Measurements from ENCODE around the gene HPCAL1.
A peak's percentile ranks its signal among the peaks of the same experiment; 100 is the strongest.

The HPCAL1 gene

DNA sequence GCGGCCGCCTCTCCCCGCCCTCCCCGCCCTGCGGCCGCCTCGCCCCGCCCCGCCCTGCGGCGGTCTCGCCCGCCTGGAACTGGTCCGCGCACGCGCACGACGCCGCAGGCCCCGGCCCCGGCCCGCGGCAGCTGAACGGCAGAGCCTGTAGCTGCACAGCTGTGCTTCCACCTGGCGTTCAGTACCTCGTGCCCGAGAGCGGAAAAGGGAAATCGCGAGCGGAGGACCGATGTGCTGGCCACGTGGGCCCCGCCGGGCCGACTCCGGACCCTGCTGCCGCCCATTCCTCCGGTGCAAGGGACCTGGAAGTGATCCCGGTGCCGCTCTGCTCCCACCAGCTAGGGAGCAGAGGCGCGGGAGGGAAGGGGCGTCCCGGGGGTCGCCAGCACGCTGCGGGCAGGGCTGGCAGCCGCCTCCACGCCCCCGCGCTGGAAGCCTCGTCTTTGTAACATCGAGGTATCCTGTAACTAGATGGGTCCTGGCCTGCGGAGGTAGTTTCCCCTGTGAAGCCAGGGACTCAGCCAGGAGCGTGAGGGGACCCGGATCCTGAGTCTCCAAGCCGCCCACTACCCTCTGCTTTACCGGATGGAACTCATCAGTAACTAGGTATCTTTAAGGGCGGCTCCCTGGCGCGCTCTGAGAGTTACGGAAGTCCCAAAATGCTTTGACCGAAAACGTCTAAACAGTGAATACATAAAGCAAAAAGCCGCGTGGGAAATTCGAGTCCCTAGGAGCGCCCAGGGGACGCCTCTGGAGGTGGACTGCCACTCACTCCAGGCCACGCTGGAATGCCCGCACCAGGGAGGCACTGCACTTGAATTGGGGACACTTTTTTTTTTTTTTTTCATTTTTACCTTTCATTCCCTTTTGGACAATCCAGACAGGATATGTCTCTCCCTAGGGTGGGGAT lies 146.1 kb downstream of the HPCAL1 start:
- Histone ChIP-seq H3K23ac (ENCODE audit: low read length) (no peak overlapping the region), H2AK5ac (ENCODE audit: low read length) (no peak overlapping the region), H3K79me1 (ENCODE audit: low read length) (peaks cover 2% of the 10 kb centered on the region), H3K4me1 (ENCODE audit: control insufficient read depth, low read depth, low read length) (peaks cover 3% of the 10 kb centered on the region), H3K4me3 (ENCODE audit: low read length) (peak overlapping the region; percentile 5), H3K27ac (ENCODE audit: low read depth, low read length) (peak overlapping the region; percentile 56), H4K8ac (ENCODE audit: low read depth, low read length) (peak overlapping the region; percentile 95), H4K5ac (ENCODE audit: low read length) (no peak overlapping the region), H3K4me2 (ENCODE audit: low read length) (peak overlapping the region; percentile 35), H3K79me2 (ENCODE audit: control insufficient read depth, insufficient read depth, low read length) (peaks cover 13% of the 10 kb centered on the region), H3K18ac (ENCODE audit: low read length) (peak overlapping the region; percentile 52), H3K56ac (ENCODE audit: low read length) (peak overlapping the region; percentile 87), H3K27me3 (ENCODE audit: insufficient read depth, low read length, poor library complexity) (no peaks in the 10 kb centered on the region), H2BK15ac (replicated peaks; ENCODE audit: low read depth) (no peak overlapping the region), H2BK5ac (ENCODE audit: low read length) (peak overlapping the region; percentile 14), H2BK120ac (ENCODE audit: low read depth, low read length) (no peak overlapping the region), H3K36me3 (ENCODE audit: control insufficient read depth, insufficient read depth, low read length) (no peaks in the 10 kb centered on the region), H3K4ac (ENCODE audit: low read depth, low read length) (peak overlapping the region; percentile 76), H3K9ac (ENCODE audit: low read length) (peak overlapping the region; percentile 79)
- peak; percentile 95 for DNase-seq
- WGBS (ENCODE audit: extremely low coverage, insufficient coverage, low lambda C conversion rate), result no CpG with 5 or more reads among the region's 73 CpGs

DNA sequence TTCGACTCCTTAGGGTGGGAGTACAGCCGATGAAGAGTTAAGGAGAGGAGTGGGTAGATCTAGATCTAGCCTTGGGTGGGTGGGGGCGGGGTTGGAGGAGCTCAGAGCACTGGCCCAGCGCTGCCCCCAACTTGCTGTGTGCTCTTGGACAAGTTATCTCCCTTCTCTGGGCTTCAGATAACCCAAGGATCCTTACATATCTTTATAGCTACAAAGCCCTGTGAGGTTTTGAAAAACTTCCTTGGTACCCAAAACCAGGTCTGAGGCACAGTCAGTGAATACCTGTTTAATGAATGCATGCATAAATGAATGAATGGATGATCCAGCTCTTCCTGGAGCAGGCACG lies 146.8 kb downstream of the HPCAL1 start:
- Histone ChIP-seq H3K4ac (ENCODE audit: low read depth, low read length) (peak overlapping the region; percentile 76), H3K79me2 (ENCODE audit: control insufficient read depth, insufficient read depth, low read length) (peaks cover 13% of the 10 kb centered on the region), H2BK15ac (replicated peaks; ENCODE audit: low read depth) (no peak overlapping the region), H4K5ac (ENCODE audit: low read length) (no peak overlapping the region), H3K9ac (ENCODE audit: low read length) (peak overlapping the region; percentile 79), H3K4me2 (ENCODE audit: low read length) (peak overlapping the region; percentile 35), H3K27me3 (ENCODE audit: insufficient read depth, low read length, poor library complexity) (no peaks in the 10 kb centered on the region), H2BK5ac (ENCODE audit: low read length) (no peak overlapping the region), H3K4me1 (ENCODE audit: control insufficient read depth, low read depth, low read length) (peaks cover 3% of the 10 kb centered on the region), H3K36me3 (ENCODE audit: control insufficient read depth, insufficient read depth, low read length) (no peaks in the 10 kb centered on the region), H3K56ac (ENCODE audit: low read length) (peak overlapping the region; percentile 87), H3K79me1 (ENCODE audit: low read length) (peaks cover 2% of the 10 kb centered on the region), H3K27ac (ENCODE audit: low read depth, low read length) (no peak overlapping the region), H4K8ac (ENCODE audit: low read depth, low read length) (no peak overlapping the region), H3K18ac (ENCODE audit: low read length) (peak overlapping the region; percentile 52), H2AK5ac (ENCODE audit: low read length) (no peak overlapping the region), H3K4me3 (ENCODE audit: low read length) (no peak overlapping the region), H3K23ac (ENCODE audit: low read length) (no peak overlapping the region), H2BK120ac (ENCODE audit: low read depth, low read length) (no peak overlapping the region)
- no CpG with 5 or more reads among the region's 5 CpGs for WGBS (ENCODE audit: extremely low coverage, insufficient coverage, low lambda C conversion rate)
- no peak for DNase-seq

DNA sequence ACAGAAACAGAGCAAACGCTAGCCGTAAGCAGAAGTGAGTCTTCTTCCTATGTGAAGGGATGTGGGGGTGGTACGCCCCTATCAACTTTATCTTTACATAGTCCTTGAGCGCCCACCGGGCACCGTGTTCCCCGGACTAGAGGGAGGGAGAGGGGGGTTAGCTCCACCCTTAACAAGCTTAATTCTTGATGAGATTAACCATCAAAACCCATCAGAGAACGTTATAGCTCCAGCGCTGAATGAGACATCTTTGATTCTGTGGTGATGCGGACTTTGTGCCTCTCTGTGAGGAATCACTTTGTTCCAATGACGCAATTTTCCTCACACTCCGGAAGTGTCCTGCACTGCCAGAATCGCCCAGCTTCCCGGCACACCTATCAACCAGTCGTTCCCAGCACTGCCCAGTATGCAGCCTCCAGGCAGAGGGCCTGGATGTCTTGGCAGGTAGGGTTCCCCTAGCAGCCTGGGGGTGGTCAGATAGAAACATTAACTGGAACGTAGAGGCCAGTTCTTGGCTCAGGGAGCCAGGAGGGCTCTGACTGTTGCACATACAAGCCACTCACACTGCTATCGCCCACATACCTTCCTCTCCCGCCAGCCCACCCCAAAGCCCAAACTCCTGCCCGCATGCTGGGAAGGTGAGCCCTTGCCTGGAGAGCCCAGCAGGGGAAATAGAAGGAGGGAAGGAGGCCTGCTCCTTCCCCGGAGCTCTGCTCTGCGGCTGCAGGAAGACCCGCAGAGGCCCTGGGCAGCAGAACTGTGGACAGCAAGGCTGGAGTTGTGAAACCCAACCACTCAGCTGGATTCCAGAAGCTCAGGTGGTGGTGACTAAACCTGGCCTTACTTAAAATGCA lies 147.4 kb downstream of the HPCAL1 start:
- Histone ChIP-seq H2AK5ac (ENCODE audit: low read length) (no peak overlapping the region), H4K5ac (ENCODE audit: low read length) (no peak overlapping the region), H3K36me3 (ENCODE audit: control insufficient read depth, insufficient read depth, low read length) (no peaks in the 10 kb centered on the region), H3K4me1 (ENCODE audit: control insufficient read depth, low read depth, low read length) (peaks cover 3% of the 10 kb centered on the region), H3K4ac (ENCODE audit: low read depth, low read length) (no peak overlapping the region), H3K56ac (ENCODE audit: low read length) (peak overlapping the region; percentile 9), H3K27ac (ENCODE audit: low read depth, low read length) (no peak overlapping the region), H3K9ac (ENCODE audit: low read length) (no peak overlapping the region), H2BK15ac (replicated peaks; ENCODE audit: low read depth) (no peak overlapping the region), H3K79me2 (ENCODE audit: control insufficient read depth, insufficient read depth, low read length) (peaks cover 13% of the 10 kb centered on the region), H3K23ac (ENCODE audit: low read length) (no peak overlapping the region), H3K27me3 (ENCODE audit: insufficient read depth, low read length, poor library complexity) (no peaks in the 10 kb centered on the region), H2BK120ac (ENCODE audit: low read depth, low read length) (no peak overlapping the region), H4K8ac (ENCODE audit: low read depth, low read length) (no peak overlapping the region), H3K18ac (ENCODE audit: low read length) (no peak overlapping the region), H3K4me3 (ENCODE audit: low read length) (no peak overlapping the region), H2BK5ac (ENCODE audit: low read length) (no peak overlapping the region), H3K4me2 (ENCODE audit: low read length) (peak overlapping the region; percentile 24), H3K79me1 (ENCODE audit: low read length) (peaks cover 2% of the 10 kb centered on the region)
- DNase-seq, result no peak
- WGBS (ENCODE audit: extremely low coverage, insufficient coverage, low lambda C conversion rate), result no CpG with 5 or more reads among the region's 22 CpGs

DNA sequence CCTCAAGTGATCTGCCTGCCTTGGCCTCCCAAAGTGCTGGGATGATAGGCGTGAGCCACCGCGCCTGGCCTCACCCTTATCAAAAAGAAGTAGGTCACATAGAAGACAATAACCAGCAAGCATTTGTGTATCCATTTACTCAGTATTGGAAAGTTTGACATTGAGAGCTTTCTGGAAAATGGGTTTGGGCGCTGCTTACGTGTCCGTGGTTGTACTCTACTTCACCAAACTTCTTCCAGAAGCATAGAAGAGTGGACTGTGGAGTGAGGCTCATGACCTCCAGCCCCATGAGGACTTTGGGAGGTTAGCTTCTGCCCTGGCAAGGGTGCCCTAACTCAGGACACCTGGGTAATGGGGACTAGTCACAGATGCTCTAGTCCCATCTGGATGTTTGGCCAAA lies 149.1 kb downstream of the HPCAL1 start:
- H3K4ac ChIP-seq (ENCODE audit: low read depth, low read length), result no peak overlapping the region
- H2BK120ac ChIP-seq (ENCODE audit: low read depth, low read length), result no peak overlapping the region
- H4K5ac ChIP-seq (ENCODE audit: low read length), result no peak overlapping the region
- peaks cover 4% of the 10 kb centered on the region for H3K79me2 ChIP-seq (ENCODE audit: control insufficient read depth, insufficient read depth, low read length)
- no peak overlapping the region for H3K18ac ChIP-seq (ENCODE audit: low read length)
- no peak overlapping the region for H2AK5ac ChIP-seq (ENCODE audit: low read length)
- DNase-seq, result no peak
- H3K9ac ChIP-seq (ENCODE audit: low read length), result no peak overlapping the region
- no peak overlapping the region for H4K8ac ChIP-seq (ENCODE audit: low read depth, low read length)
- no peak overlapping the region for H3K23ac ChIP-seq (ENCODE audit: low read length)
- H3K79me1 ChIP-seq (ENCODE audit: low read length), result peaks cover 2% of the 10 kb centered on the region
- no CpG with 5 or more reads among the region's 6 CpGs for WGBS (ENCODE audit: extremely low coverage, insufficient coverage, low lambda C conversion rate)
- no peak overlapping the region for H2BK5ac ChIP-seq (ENCODE audit: low read length)
- no peak overlapping the region for H3K27ac ChIP-seq (ENCODE audit: low read depth, low read length)
- H2BK15ac ChIP-seq (replicated peaks; ENCODE audit: low read depth), result no peak overlapping the region
- no peak overlapping the region for H3K4me2 ChIP-seq (ENCODE audit: low read length)
- H3K56ac ChIP-seq (ENCODE audit: low read length), result no peak overlapping the region
- peaks cover 3% of the 10 kb centered on the region for H3K4me1 ChIP-seq (ENCODE audit: control insufficient read depth, low read depth, low read length)
- H3K36me3 ChIP-seq (ENCODE audit: control insufficient read depth, insufficient read depth, low read length), result no peaks in the 10 kb centered on the region
- no peak overlapping the region for H3K4me3 ChIP-seq (ENCODE audit: low read length)
- no peaks in the 10 kb centered on the region for H3K27me3 ChIP-seq (ENCODE audit: insufficient read depth, low read length, poor library complexity)

DNA sequence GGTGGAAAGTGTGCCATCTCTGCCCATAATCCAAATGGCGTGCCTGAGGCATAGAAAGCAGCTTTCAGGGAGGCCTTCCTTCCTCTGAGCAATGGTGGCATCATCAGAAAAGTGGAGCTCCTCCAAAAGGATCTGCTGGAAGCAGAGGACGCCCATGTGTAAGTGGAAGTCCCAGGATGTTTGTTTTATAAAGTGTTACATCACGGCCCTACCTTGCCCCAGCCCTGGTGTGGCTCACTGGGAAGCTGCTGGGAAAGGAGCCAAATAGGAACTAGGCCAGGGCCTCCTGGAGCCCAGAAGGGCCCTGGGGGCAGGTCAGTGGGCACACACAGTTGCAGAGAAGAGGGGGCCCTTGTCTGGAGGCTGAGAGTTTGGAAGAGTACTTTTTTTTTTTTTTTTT lies 149.6 kb downstream of the HPCAL1 start:
- Histone ChIP-seq H4K5ac (ENCODE audit: low read length) (no peak overlapping the region), H2BK120ac (ENCODE audit: low read depth, low read length) (no peak overlapping the region), H3K4ac (ENCODE audit: low read depth, low read length) (no peak overlapping the region), H3K4me1 (ENCODE audit: control insufficient read depth, low read depth, low read length) (peaks cover 3% of the 10 kb centered on the region), H3K36me3 (ENCODE audit: control insufficient read depth, insufficient read depth, low read length) (no peaks in the 10 kb centered on the region), H3K9ac (ENCODE audit: low read length) (no peak overlapping the region), H3K23ac (ENCODE audit: low read length) (no peak overlapping the region), H3K18ac (ENCODE audit: low read length) (no peak overlapping the region), H3K4me2 (ENCODE audit: low read length) (no peak overlapping the region), H3K27ac (ENCODE audit: low read depth, low read length) (no peak overlapping the region), H3K56ac (ENCODE audit: low read length) (no peak overlapping the region), H4K8ac (ENCODE audit: low read depth, low read length) (no peak overlapping the region), H3K79me2 (ENCODE audit: control insufficient read depth, insufficient read depth, low read length) (peaks cover 3% of the 10 kb centered on the region), H3K4me3 (ENCODE audit: low read length) (no peak overlapping the region), H2AK5ac (ENCODE audit: low read length) (no peak overlapping the region), H3K27me3 (ENCODE audit: insufficient read depth, low read length, poor library complexity) (no peaks in the 10 kb centered on the region), H2BK15ac (replicated peaks; ENCODE audit: low read depth) (no peak overlapping the region), H2BK5ac (ENCODE audit: low read length) (no peak overlapping the region), H3K79me1 (ENCODE audit: low read length) (peaks cover under 1% of the 10 kb centered on the region)
- no peak for DNase-seq
- no CpG with 5 or more reads among the region's 3 CpGs for WGBS (ENCODE audit: extremely low coverage, insufficient coverage, low lambda C conversion rate)
